Activated CD4-positive, alpha-beta T cell treated with anti-CD3 and anti-CD28 coated beads, Interleukin-2, amount 10 ng/mL, durations not matched to agents 24 days and 14 days (primary cell): Measurements from ENCODE around the gene HELZ2. TPM values are rescaled to one million over a fixed set of nuclear protein-coding genes. Genes with fewer than 3 reads are reported as not detected.

Experiments used
- DNase-seq: peaks from one replicate; pipeline ENCODE4 v3.0.0; 2022
- H3K27ac Mint-ChIP-seq: one replicate; pipeline ENCODE4 v1.8.0; 2022; ENCODE audit warnings: mild to moderate bottlenecking, mixed read lengths
- H3K27me3 Mint-ChIP-seq: one replicate; pipeline ENCODE4 v1.8.0; 2022; ENCODE audit warnings: mixed read lengths
- H3K36me3 Mint-ChIP-seq: one replicate; pipeline ENCODE4 v1.8.0; 2022; ENCODE audit warnings: low read depth, mild to moderate bottlenecking, mixed read lengths
- H3K4me1 Mint-ChIP-seq: one replicate; pipeline ENCODE4 v1.8.0; 2021; ENCODE audit warnings: mixed read lengths
- H3K4me3 Mint-ChIP-seq: one replicate; pipeline ENCODE4 v1.8.0; 2022; ENCODE audit warnings: mild to moderate bottlenecking, moderate library complexity, mixed read lengths
- H3K9me3 Mint-ChIP-seq: one replicate; pipeline ENCODE4 v1.8.0; 2021; ENCODE audit warnings: mixed read lengths
- intact Hi-C: fragments of 100-400 bp; cut with micrococcal nuclease; formaldehyde crosslinking; loops from one replicate; pipeline ENCODE4 v1.15.1; 2023
- total RNA-seq: library from RNA; stranded (reverse); gene quantifications from 2 replicates; pipeline ENCODE4 v1.2.3, GENCODE V29; 2022

Gene HELZ2
- total RNA-seq, 1 donor from 2014 or later = 15.9 TPM

DNA sequence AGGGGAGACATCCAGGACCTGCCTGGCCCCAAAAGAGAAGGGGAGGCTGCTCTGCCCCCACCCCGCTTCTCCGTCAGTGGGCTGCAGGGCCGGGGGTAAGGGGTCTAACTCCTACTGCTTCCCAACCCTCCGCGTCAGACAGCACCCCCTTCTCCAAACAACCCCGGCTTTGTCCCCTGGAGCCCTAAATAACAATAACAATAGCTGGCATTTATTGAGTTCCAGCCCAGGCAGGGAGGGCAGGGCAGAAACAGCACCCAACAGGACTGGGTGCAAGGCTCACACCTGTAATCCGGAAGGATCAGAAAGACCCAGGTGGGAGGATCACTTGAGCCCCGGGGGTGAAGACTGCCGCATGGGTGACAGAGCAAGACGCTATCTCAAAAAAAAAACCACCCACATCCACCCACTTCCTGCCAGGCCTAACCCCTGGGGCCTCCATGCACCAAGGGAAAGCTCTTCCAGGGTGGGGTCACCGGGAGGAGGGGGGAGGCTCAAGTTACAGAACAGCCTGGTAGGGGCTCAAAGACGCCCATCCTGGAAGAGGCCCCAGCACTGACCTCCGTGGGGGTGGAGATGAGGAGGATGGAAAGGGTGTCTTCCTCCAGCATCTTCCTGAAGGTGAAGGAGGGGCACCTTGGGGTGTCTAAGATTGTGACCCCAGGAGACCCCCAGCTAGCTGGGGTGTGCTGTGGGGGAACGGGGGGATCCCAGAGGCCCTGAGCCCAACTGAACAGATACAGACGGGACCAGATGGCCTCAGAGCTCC, 21.4 kb downstream of the HELZ2 start:
- intact Hi-C loops = loop anchor here (1.0 kb wide), 4 partner anchors 15 to 87 kb away; partner anchors contain the start of genes GMEB2, PPDPF and PTK6
- Mint-ChIP-seq H3K4me3 (peak overlapping the region; percentile 77), H3K4me1 (peaks cover 12% of the 10 kb centered on the region), H3K27ac (peak overlapping the region; percentile 76), H3K36me3 (peaks cover 5% of the 10 kb centered on the region), H3K9me3 (no peaks in the 10 kb centered on the region), H3K27me3 (peaks cover 15% of the 10 kb centered on the region)
- peak; percentile 89 for DNase-seq

DNA sequence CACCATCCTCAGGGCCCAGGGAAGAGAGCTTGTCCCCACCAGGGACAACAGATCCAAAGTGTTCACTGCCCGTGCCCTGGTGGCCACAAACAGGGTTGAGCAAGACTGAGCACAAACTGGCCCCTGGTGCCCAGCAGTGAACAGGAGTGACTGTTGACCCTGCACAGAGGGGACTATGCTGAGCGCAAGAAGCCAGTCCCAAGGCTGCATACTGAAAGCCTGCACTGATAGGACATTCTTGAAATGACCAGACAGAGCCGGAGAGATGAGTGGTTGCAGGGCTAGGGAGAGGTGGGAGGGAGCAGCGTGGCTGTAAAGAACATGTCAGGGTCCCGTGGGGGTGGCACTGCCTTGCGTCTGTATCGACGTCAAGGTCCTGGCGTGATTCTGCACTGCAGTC, 23.0 kb downstream of the HELZ2 start:
- Mint-ChIP-seq H3K4me3 (no peak overlapping the region), H3K27me3 (peaks cover 20% of the 10 kb centered on the region), H3K4me1 (peaks cover 12% of the 10 kb centered on the region), H3K27ac (peak overlapping the region; percentile 35), H3K9me3 (no peaks in the 10 kb centered on the region), H3K36me3 (no peaks in the 10 kb centered on the region)
- DNase-seq = no peak
- intact Hi-C loops = no loop called here

DNA sequence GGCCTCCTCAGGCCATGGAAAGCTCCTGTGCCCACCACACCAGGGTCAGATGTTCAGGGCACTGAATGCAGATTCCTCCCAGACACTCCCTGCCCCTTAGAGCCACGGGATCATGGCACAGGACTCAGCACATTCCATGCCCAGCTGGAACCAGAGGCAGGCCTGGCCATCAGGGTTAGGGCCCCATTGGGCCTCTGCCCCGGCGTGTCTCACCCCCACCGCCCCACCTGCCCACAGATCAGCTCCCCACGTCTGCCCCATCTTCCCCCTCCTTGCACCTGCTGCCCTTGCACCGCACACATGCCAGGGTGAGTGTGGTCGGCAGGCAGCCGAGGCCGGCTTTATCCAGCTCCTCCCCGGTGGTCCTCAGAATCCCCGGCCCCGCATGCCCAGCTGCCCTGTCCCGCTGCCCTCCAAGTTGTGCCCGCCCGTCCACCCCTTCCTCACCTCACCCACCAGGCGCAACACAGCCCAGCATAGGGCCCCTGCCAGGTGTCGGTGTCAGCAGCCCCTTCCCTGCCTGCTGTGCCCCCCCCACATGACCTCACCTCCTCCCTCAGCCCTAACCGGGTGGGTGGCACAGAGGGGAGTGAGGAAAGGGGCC, 24.3 kb downstream of the HELZ2 start:
- Mint-ChIP-seq H3K27ac (no peak overlapping the region), H3K27me3 (peaks cover 22% of the 10 kb centered on the region), H3K36me3 (no peaks in the 10 kb centered on the region), H3K9me3 (no peaks in the 10 kb centered on the region), H3K4me3 (no peak overlapping the region), H3K4me1 (peaks cover 16% of the 10 kb centered on the region)
- intact Hi-C loops = no loop called here
- no peak for DNase-seq

DNA sequence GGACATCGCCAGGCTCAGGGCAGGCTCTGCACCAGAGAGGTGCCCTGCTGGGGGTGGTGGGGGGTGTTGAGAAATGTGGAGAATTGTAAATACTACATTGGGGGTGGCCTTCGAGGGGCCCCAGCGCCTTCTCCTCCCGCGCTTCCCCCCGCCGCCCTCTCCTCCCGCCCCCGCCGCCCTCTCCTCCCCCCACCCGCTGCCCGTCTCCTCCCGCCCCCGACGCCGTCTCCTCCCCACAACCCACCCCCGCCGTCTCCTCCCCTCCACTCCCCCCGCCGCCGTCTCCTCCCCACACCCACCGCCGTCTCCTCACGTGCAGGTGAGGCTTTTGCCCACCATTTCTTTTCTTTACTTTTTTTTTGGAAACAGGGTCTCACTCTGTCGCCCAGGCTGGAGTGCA, 25.0 kb downstream of the HELZ2 start:
- no peak overlapping the region for H3K27ac Mint-ChIP-seq

DNA sequence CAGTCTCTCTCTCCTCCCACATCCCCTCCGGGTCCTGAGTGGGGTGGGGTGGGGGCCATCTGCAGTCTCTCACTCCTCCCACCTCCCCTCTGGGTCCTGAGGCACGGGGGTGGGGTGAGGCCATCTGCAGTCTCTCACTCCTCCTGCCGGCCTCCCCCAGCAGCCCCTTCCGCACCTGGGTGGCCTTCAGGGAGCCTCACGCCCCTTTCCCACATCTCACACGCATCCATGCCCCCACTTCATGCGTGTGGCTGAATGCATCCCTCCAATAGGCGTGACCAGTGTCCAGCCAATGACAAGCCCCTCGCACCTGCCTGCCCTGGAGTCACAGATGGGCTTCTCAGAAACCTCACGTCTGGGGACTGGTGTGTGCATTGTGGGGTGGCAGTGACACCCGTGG, 25.5 kb downstream of the HELZ2 start:
- Mint-ChIP-seq H3K27me3 (peaks cover 22% of the 10 kb centered on the region), H3K9me3 (no peaks in the 10 kb centered on the region), H3K36me3 (no peaks in the 10 kb centered on the region), H3K4me3 (no peak overlapping the region), H3K27ac (no peak overlapping the region), H3K4me1 (peaks cover 16% of the 10 kb centered on the region)
- intact Hi-C loops = no loop called here
- no peak for DNase-seq

More for the DNA sequence above, 25.0 kb downstream of the HELZ2 start:
- H3K4me1 Mint-ChIP-seq = peaks cover 16% of the 10 kb centered on the region
- no peaks in the 10 kb centered on the region for H3K9me3 Mint-ChIP-seq
- H3K27me3 Mint-ChIP-seq = peaks cover 22% of the 10 kb centered on the region
- intact Hi-C loops = no loop called here
- DNase-seq = no peak
- H3K36me3 Mint-ChIP-seq = no peaks in the 10 kb centered on the region
- H3K4me3 Mint-ChIP-seq = no peak overlapping the region

DNA sequence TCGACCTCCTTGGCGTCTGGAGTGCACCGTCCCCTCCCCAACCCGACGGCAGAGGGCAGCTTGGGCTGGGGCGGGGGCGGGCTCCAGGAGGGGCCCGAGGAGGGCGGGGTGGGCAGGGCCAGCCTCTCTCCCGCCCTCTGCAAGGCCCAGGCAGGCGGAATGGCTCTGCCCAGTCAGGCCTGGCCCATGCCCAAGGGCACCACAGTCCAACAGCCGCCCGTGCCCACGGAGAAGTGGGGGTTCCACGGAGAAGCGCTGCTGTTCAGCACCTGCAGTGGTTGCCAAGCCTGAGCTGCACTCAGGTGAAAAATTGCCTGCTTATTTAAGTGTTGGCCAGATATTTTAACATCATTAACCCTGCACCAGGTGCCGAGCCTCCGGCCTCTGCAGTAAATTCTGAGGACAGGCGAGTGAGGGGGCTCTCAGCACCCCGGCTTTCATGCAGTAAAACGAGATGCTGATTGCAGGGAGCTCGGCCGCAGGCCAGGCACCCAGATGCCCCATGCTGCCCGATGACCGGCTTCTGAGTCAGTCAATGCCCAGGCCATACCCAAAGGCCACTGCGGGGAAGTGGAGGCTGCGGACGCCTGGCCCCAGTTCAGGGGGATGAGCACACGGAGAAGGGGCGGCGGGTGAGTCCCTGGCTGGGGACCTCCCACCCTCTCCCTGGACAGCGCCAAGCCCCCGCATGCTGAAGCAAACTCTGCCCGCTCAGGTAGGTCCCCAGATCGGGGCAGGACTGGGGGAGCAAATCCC, 26.1 kb downstream of the HELZ2 start, which contains the start of gene SRMS:
TSS of gene SRMS (minus strand) at position 25 of the 756 bp plus-strand sequence. CDS start 286 bp downstream, outside the sequence.
- no peak within 1 kb of the TSS for H3K27ac Mint-ChIP-seq
- H3K27me3 Mint-ChIP-seq = peaks cover 22% of the 10 kb centered on the region
- H3K4me3 Mint-ChIP-seq = no peak within 1 kb of the TSS
- DNase-seq = no peak
- peaks cover 13% of the 10 kb centered on the region for H3K4me1 Mint-ChIP-seq
- no peaks in the 10 kb centered on the region for H3K36me3 Mint-ChIP-seq
- H3K9me3 Mint-ChIP-seq = no peaks in the 10 kb centered on the region
- intact Hi-C loops = no loop called here

DNA sequence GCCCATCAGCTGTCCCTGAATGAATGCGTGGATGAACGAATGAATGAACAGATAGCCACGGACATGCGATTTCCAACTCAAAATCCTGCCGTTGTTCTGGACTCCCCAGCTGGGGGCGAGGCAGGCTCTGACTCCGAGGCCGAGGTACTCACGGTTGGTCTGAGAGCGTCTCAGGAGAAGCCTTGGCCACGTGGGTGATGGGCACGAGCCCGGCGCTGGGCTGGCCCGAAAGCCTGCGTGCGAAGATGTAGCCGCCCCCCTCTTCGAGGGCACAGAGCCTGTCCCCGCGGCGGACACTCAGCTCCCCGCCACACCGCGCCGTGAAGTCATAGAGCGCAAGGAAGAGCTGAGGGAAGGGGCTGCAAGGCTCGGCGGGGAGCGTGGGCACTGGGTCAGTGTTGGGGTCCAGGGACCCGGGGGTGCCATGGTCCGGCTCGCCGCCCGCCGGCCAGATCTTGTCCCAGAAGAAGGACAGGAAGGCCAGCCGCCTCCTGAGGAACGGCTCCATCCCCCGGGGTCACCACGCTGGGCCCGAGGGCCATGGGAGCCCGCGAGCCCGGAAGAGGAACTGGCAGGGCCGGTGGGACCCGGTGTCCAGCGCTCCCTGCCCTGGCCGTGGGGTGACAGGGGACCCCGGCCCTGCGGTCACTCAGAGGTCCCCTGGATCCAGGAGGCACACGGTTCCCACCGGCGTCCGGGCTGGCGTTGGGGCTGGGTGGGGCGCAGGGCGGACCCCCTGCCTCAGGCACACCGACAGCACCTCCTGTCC, 26.9 kb downstream of the HELZ2 start:
- Mint-ChIP-seq H3K27ac (no peak overlapping the region), H3K4me1 (peaks cover 6% of the 10 kb centered on the region), H3K36me3 (no peaks in the 10 kb centered on the region), H3K9me3 (no peaks in the 10 kb centered on the region), H3K4me3 (no peak overlapping the region), H3K27me3 (peaks cover 22% of the 10 kb centered on the region)
- no peak for DNase-seq
- intact Hi-C loops = no loop called here

DNA sequence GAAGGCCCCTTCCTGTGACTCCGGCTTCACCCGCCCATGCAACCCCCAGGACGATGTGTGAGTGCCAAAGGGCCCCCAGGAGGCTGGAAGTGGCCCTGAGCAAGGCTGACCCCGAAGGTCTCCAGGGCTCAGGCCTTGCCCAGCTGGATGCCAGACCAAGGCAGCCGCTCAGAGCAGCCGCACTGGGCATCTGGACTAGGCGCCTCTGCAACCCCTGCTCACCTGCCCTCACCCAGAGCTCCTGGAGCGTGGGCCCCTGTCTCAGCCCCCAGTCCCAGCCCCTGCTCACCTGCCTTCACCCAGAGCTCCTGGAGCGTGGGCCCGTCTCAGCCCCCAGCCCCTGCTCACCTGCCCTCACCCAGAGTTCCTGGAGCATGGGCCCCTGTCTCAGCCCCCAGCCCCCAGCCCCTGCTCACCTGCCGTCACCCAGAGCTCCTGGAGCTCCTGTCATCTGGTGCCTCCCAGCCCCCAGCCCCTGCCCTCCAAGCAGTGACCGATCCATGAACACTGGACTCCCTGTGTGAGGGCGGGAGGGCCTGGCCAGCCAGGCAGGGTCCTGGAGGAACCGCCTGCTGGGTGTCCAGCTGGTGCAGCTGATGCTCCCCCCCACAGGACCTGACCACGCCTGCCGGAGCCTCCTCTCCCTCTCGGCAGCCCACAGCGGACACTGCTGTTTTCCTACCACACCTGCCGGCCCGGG, 27.6 kb downstream of the HELZ2 start:
- Mint-ChIP-seq H3K36me3 (no peaks in the 10 kb centered on the region), H3K27ac (no peak overlapping the region), H3K4me1 (peaks cover 6% of the 10 kb centered on the region), H3K9me3 (no peaks in the 10 kb centered on the region), H3K4me3 (no peak overlapping the region), H3K27me3 (peaks cover 22% of the 10 kb centered on the region)
- intact Hi-C loops = no loop called here
- no peak for DNase-seq

DNA sequence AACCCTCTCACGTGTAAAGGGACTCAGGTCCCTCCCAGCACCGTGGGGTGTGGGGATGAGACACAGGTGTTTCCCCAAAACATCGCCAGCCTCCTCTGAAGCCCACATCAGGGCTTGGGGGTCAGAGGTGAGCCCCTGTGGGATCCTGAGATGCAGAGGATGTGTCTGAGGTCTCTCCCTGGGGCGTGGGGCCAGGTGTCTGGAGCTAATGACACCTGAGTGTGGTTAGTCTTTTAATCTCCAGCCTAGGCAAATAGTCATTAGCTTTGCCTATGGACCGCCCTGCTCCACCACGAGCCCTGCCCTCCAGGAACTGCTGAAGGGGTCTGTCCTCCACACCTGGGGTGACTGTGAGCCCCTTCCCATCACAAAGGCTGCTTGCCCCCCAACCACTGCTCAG, 28.2 kb downstream of the HELZ2 start:
- H3K4me1 Mint-ChIP-seq = peaks cover 3% of the 10 kb centered on the region
- no peak for DNase-seq
- no peaks in the 10 kb centered on the region for H3K36me3 Mint-ChIP-seq
- intact Hi-C loops = no loop called here
- H3K27ac Mint-ChIP-seq = no peak overlapping the region
- H3K9me3 Mint-ChIP-seq = no peaks in the 10 kb centered on the region
- H3K27me3 Mint-ChIP-seq = peaks cover 17% of the 10 kb centered on the region
- H3K4me3 Mint-ChIP-seq = no peak overlapping the region

DNA sequence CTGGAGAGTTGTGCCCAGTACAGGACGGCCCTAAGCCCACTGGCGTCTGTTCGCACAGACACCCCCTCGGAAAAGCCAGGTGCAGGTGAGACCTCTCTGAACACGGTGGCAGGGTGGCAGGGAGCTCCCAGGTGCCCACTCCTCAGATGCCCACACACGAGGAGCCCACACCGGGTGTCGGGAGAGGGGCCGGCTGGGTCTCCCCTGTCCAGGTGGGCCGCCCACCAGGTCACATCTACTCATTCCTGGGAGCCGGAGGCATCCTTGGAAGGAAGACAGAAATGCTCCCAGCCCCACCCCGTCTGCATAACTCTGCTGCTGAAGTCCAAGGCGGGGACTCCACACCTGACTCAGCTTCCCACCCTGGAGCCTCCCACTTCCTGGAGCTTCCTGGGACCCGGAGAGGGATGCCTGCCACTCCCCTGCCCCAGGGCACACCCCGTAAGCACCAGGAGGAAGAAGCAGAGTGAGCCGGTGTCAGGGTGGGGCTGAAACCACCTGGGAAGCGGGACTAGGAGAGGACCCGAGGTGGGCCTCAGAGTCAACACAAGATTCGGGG, 29.0 kb downstream of the HELZ2 start:
- H3K36me3 Mint-ChIP-seq = no peaks in the 10 kb centered on the region
- peaks cover 15% of the 10 kb centered on the region for H3K27me3 Mint-ChIP-seq
- peaks cover 4% of the 10 kb centered on the region for H3K4me1 Mint-ChIP-seq
- no peaks in the 10 kb centered on the region for H3K9me3 Mint-ChIP-seq
- H3K4me3 Mint-ChIP-seq = no peak overlapping the region
- DNase-seq = no peak
- H3K27ac Mint-ChIP-seq = no peak overlapping the region
- intact Hi-C loops = no loop called here

DNA sequence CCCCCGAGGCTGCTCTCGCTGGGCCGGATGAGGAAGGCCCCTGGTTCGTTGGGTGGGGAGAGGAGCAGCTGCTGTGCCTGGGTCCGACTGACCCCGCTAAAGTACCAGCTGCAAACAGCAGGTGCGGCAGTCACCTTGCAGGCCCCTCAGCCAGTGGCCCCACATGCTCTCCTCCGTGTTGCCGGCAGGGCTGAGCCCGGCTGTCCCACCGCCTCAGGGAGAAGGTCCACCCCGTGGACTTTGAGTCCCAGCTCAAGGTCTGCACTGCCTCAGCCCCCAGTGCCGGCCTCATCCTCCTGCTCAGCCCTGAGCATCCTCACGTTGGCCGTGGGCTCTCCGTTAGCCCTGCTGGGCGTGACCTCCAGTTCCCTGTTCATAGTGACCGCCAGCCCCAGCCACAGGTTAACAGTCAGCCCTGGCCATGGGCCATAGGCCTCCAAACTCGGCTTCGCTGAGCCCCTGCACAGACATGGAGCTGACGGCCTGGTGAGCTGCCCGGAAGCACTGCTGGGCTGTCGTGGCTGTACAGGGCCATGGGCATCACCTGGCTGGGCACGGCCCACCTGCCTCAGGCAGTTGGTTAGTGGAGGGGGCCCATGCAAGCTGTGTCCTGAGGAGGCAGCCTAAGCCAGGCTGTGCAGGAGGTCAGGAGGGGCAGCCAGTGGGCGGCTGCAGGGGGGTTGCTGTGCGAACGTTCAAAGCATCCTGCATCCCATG, 29.6 kb downstream of the HELZ2 start:
- intact Hi-C loops = no loop called here
- Mint-ChIP-seq H3K9me3 (no peaks in the 10 kb centered on the region), H3K27ac (no peak overlapping the region), H3K27me3 (peaks cover 11% of the 10 kb centered on the region), H3K4me3 (no peak overlapping the region), H3K4me1 (peaks cover 6% of the 10 kb centered on the region), H3K36me3 (no peaks in the 10 kb centered on the region)
- no peak for DNase-seq

DNA sequence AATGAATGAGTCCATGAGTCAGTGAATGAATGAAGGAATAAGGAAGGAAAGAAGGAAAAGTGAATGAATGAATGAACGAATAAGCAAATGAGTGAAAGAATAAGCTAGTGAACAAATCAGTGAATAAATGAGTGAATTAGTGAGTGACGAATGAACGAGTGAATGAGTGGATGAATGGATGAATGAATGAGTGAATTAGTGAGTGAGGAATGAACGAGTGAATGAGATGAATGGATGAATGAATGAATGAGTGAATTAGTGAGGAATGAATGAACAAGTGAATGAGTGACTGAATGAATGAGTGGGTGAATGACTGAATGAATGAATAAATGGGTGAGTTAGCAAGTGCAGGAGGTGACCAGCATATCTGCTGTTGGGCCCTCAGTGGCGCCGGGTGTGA, 30.3 kb downstream of the HELZ2 start:
- no peak for DNase-seq
- Mint-ChIP-seq H3K4me3 (no peak overlapping the region), H3K36me3 (no peaks in the 10 kb centered on the region)

More for the DNA sequence above, 30.3 kb downstream of the HELZ2 start:
- Mint-ChIP-seq H3K4me1 (peaks cover 6% of the 10 kb centered on the region), H3K27ac (no peak overlapping the region), H3K9me3 (no peaks in the 10 kb centered on the region), H3K27me3 (peaks cover 9% of the 10 kb centered on the region)
- intact Hi-C loops = no loop called here
